NCI-H510A (cell line): ENCODE results near the gene TPCN1.

Experiments used
- DNase-seq: peaks from one replicate; lab custom pipeline; 2025; lab: John Stamatoyannopoulos, UW

The TPCN1 gene

DNA sequence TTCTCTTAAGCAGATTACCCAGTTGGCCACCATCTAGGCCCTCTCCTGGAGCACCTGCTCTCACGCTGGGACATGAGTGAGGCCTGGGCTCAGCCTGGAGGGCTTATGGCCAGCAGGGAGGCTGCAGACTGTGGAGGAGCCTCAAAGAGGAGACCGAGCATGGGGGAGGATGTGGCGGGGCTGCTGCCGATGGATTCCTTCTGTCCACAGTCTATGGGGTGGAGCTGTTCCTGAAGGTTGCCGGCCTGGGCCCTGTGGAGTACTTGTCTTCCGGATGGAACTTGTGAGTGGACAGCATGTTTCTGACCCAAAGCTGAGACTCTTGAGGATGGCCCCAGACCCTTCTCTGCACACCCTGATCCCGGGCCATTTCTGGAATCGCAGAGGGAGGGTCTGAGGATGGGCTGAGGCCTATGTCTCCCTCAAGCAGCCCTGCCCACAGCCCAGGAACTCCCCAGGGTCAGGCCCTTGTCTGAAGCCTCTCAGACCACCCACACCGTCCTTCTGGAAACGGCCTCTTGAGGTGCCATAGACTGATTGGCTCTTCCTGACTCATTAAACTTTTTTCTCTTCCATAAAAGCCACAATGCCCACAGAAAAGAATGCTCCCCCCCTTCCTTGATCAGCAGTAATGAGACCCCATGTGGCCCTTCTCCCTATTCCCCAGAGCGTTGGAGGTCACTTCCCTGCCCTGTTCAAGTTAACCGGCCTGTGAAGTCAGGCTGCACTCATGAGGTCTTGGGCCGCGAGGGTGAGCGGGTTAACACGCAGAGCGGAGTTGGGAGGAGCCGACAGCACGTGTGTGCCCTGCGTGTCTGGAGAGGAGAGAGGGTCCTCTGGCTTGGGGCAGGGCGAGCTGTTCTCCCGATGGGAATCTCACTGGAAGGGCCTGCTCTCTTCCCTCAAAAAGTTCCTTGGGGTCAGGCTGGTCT is 64.7 kb downstream of the TPCN1 start:
- no peak for DNase-seq

DNA sequence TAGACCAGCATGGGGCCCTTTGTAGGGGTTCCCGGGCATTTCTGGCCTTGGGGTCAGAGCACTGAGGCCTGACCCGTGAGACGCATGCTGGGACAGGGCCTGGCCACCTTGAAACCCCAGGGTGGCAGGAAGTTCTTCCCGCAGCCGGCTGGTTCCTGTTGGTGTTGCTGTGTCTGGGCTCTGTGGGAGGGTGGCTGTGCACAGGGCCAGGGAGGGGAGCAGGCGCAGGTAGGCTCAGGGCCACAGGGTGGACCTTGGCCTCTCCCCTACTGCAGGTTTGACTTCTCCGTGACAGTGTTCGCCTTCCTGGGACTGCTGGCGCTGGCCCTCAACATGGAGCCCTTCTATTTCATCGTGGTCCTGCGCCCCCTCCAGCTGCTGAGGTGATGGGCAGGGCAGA is 65.4 kb downstream of the TPCN1 start:
- no peak for DNase-seq

DNA sequence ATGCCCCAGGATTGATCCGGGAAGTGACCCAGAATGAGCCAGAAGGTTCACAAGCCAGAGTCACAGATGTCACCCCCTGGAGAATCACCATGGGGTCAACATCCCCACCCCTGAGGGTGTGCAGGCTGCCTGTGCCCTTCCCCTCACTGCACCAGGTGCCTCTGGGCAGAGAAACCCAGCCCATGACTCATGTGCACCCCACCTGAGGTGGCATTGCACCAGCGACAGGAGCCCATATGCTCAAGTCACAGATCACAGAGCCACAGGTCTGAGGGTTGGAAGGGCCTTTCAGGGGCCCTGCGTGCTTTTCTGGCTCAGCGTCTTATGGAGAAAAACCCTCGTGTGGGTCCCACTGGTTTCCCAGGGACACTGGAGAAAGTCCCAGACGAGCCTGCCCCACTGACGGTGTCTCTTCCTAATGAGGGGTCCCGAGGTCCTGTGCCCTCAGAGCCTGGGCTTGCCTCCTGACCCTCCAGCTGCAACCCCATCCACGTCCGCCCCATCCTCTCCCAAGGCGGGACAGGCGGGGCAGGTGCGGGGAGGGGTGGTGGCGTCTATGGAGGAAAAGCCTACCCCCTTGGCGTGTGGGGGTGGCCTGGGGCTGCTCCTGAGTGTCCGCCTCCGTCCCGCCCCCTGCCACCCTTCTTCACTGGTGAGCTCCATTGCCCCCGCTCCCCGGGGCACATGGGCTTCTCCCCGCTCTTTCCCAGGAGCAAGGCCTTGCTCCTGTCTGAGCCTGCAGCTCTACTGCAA is 66.1 kb downstream of the TPCN1 start:
- DNase-seq: no peak

DNA sequence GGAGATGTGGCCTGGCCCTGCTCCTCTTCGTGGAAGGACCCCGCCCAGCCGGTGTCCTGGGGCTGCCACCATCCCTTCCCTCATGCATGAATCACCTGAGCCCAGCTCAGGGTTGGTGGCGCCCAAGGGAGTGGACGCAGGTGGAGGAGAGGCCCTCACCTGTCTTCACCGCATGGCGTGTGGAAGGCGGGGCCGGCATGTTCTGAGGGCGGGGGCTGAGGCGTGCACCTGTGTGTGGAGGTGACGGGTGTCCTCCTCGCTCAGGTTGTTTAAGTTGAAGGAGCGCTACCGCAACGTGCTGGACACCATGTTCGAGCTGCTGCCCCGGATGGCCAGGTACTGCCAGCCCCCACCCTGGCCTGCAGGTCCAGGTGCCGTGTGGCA is 66.6 kb downstream of the TPCN1 start:
- DNase-seq: no peak

DNA sequence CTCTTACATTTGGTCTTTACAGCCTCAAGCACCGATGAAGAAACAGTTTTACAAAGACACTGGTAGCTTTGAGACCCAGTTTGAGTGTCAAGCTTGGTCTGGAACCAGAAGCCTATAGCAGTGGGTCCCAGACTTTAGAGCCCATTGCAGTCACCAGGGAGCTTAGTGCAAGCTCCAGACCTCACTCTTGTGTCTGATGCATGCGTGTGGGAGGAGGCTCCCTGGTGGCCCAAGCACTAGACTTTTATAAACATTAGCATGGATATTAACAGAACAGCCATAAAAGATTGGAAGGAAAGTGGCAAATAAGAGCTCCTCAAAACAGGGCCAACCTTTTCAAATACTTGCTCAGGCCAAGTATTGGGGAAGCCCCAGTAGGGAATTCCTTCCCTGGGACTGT is 68.1 kb downstream of the TPCN1 start:
- no peak for DNase-seq

DNA sequence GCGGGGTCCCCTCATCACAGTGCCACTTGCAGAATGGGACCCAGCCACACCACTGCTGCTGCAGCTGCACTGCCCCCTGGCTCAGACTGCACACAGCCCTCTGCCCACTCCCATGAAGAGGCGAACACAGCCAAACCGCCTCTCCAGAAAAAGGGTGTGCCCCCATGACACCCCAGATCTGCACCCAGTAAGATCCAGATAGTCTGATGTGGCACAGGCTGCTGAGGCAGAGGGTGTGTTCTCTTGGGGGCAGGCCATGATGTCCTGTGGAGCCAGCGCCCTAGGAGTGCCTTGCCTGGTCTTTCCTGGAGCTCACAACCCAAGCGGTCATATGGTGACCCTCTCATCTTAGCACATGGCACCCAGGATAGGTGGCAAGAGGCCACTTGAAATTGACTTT is 69.2 kb downstream of the TPCN1 start:
- DNase-seq: no peak

DNA sequence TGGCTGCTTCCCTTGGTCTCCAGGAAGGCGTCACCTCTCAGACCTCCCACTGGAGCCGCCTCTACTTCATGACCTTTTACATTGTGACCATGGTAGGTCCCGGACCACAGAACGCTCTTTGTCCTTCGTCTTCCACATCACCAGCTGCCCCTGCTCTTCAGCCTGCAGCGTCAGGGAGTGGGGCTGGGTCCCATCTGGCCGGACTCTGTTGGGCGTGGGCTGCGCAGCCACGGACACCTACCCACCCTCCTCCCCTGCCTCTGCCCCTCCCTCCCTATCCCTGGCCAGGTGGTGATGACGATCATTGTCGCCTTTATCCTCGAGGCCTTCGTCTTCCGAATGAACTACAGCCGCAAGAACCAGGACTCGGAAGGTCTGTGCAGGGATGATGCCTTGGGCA is 70.3 kb downstream of the TPCN1 start:
- no peak for DNase-seq

DNA sequence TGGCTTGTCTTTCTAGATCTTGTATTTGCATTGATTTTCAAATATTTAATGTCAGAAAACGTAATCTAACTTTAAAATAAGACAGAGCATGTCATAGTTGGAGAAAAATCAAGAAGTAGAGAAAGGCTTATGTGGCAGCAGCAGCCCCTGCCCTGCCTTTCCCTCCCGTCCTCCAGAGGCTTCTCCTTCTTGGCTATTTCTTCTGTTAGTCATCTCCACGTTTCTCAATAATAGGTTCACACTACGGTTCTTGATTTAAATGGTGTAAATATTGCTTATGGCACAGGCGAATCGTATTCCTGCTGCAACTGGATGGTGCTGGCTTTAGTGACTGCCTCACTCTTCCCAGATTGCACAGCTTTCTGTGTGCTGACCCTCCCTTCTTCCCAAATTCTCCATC is 70.8 kb downstream of the TPCN1 start:
- DNase-seq: no peak

DNA sequence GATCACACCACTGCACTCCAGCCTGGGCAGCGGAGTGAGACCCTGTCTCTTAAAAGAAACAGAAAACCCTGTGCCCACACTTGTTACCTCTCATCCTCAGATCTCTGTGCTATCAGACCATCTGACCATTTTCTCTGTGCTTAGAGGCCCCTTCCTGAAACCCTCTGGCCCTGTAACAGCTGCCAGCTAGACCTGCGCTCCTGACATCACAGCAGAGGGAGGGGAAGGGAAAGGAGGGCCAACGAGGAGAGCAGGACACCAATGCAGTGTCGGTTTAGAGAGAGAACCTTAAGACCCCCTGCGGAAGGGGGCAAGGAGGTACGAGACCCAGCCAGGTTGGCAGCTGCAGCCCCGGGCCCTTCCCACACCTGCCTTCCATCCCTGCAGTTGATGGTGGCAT is 71.3 kb downstream of the TPCN1 start:
- no peak for DNase-seq

DNA sequence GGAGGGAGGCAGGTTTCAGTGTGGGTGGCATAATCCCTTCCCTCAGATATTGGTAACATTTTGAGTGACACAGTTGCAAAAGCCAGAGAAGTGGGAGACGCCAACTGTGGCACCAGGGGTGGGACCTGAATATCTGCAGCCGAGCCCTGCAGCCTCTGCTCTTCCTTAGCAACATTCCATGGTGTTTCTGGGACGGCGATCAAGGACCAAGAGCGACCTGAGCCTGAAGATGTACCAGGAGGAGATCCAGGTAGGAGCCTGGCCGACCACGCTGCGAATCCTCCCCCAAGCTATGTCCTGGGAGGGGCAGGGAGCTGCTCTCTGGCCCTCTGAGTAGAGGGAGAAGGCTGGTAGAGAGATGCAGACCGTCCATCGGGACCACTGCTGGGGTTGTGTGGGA is 71.8 kb downstream of the TPCN1 start:
- no peak for DNase-seq

DNA sequence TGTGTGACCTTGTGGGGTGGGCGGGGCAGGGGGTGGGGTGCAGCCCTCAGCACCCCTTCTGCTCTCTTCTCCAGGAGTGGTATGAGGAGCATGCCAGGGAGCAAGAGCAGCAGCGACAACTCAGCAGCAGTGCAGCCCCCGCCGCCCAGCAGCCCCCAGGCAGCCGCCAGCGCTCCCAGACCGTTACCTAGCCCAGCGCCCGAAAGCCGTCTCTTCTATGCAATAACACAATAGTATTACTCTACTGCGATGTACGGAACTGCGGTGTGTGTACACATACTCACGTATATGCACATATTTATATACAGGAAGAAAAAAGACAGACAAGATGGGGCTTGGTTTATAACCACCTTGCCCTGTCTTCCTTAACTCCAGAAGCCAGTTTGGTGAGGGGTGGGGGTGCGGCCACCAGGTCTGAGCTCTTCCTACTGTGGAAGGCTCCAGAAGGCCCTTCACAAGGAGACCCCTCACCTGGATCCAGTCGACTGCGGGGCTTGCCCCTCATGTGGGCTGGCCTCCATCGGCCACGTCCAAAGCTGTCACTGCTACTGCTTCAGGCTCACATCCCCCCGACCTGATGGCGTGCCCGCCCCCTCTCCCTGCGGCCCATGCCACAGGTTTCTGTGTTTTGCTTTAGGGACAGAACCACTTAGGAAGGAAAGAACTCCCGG is 74.8 kb downstream of the TPCN1 start:
- no peak for DNase-seq

DNA sequence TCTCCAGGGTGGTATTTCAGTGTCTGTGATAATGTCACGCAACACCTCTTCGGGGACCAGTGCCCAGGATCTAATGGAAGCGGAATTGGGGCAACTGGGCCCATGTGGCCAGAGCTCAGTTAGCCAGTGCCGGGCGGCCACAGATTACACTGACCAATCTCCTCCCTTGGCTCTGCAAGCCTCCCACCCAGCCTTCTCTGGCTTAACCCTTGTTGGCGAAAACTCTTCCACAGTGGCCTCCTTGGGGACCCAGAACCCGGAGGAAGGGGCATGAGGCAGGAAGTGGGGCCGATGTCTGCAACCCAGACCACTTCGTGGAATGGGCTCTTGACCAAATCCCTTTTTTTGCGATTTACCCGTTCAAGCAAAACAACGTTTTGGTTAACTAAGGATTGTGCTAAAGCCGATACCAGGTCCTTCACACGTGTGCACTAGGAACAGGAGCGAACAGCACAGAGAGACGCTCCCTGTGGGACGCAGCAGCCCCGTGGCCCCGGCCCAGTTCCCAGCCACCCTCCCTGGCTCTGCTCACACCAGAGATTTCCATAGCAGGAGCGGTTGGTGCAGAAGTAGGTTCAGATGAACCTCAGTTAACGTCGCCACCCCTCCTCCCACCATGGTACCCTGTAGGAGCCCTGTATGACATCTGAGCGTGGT is 75.4 kb downstream of the TPCN1 start:
- DNase-seq: no peak

DNA sequence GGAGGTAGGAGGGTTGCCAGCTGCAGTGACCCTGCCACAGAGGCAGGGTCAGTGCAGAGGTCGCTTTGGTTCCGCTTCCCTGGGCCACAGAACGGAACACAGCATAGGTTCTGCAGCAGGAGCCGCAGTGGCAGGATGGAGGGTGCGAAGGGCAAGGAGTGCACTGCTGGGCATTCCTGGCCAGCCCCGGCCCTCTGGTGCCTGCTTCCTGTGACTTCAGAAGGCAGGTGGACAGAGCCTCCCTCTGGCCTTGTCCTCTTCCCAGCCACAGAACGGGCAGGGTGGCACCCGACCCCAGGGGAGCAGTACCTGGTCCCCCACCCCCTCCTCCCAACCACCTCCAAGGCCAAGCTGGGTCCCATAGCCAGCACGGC is 75.9 kb downstream of the TPCN1 start:
- no peak for DNase-seq

DNA sequence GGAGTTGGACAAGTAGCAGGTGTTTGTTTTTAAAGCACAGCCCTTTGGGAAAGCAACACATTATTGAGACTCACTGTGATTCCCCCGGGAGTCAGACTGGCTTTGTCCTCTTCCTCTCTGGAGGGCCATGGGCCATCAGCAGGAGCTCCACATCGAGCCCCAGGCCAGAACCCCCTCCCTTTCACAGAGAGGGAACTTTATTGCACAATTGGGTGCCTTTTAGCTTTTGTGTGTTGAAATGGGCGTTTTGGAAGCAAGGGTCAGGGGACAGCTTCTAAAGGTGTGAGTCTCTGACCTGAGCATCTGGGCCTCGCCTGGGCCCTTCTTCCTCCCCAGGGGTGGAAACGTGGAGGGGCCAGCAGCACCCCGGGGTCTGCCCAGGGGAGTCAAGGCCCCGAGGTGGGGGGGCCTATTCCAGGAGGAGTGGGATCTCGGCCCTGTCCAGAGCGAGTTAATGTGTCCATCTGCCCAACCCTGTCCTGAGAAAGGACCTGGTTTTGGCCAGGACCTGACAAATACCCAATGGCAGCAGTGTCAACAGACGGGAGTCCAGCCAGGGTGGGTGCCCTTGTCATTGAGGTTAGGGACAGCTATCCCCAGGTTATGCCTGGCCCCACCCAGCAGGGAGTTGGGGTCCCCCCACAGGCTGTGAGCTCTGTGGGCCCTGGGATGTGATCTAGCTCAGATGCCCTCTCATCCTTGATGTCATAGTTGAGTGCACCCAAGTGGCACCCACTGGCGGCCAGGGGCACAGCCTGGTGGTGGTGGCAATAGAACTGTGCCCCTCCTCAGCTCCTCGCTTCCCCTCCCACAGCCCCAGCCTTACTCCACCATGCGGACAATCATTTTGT is 76.6 kb downstream of the TPCN1 start:
- no peak for DNase-seq

DNA sequence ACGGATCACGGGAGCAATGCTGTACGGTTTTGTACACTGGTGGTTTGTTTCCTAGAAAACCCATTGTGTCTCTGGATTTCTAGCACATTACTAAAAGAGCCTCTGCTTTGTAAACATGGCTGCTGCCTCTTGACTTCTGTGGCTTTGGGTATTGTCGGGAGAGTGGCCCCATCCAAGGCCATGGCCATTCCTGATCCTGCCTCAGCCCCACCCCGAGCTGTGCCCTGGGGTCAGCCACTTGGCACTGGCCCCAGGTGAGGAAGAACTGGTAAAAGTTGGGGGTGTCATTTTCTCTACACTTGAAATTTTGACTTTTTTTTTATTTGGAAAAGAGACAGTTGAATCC is 77.2 kb downstream of the TPCN1 start:
- no peak for DNase-seq

DNA sequence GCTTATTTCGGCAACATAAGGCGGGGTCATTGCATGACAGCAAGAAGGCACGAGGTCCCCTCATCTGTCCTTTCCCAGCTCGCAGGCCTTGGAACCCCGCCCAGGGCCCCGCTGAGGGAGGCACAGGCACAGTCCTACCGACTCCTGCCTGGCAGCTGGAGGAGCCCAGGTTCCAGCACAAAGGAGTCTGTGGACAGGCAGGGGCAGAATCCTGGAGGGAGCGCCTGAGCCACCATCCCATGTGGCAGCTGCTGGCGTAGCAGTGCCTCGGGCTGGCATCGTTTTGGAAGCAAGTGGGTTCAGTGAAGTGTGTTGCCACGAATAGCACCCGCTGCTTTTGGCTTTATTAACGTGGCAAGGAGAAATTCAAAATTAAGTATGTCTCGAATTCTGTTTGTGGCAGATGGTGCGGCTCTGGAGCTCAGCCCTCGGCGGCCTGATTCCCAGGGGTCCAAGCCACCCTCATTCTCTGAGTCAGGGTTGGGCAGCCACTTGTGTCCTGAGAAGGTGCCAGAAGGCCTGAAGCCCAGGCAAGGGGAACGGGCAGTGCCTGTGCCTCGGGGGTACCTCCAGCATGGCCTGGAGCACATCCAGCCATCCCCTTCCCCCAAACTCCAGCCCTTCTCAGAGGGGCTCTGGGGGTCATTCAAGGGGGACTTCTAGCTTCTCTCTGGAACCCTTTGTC is 77.7 kb downstream of the TPCN1 start:
- DNase-seq: no peak

DNA sequence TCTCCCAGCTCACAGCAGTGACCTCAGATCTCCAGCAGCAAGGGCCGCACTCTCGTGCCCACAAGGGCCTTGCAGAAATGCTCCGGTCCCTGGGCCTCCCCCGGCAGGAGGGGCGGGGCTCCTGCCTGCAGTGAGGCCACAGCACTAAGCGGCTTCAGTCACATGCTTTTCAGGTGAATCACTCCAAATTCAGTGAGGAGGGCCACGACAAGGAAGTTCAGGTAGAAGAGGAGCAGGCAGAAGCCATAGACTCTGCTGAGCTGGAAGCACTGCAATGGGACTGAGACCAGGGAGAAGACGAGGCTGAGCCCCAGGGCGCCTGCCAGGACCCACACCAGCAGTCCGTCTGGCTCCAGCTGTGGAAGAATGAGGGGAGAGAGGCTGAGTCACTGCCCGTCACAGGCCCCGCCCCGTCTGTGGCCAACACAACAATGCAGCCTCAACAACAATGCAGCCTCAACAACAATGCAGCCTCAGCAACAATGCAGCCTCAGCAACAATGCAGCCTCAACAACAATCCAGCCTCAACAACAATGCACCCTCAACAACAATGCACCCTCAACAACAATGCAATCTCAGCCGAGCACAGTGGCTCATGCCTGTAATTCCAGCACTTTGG is 78.5 kb downstream of the TPCN1 start:
- DNase-seq: no peak

DNA sequence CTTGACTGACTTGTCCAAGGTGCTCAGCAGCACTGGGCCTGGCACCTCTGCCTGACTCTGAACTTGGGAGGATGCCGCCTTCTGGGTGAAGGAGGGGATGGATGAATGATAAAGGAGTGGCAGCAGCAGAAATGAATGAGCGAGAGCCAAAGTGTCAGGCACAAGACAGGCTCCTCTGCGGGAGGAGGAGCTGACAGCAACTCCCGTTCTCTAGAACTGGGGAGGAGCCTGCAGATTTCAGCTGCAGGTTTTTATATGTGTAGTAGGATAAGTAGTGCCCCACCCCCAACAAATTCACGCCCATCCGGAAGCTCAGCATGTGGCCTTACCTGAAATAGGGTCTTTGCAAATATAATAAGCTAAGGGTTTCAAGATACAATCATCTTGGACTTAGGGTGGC is 80.5 kb downstream of the TPCN1 start:
- no peak for DNase-seq

DNA sequence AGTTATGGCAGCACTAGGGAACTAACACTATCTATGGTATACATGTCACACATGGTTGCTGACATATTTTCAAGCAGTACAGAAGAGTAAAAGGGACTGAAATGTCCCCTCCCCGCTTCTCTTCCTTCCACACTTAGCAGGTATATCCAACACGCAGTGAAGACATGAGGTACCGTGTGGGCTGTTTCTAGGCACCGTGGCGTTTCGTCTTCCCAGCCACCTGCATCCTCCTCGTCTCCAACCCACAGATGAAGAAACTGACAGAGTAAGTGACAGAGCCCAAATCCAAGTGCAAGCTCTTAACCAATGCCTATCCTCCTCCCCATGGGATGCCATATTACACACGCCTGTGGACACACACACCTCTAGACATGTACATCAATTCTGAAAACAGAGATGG is 81.2 kb downstream of the TPCN1 start:
- no peak for DNase-seq

DNA sequence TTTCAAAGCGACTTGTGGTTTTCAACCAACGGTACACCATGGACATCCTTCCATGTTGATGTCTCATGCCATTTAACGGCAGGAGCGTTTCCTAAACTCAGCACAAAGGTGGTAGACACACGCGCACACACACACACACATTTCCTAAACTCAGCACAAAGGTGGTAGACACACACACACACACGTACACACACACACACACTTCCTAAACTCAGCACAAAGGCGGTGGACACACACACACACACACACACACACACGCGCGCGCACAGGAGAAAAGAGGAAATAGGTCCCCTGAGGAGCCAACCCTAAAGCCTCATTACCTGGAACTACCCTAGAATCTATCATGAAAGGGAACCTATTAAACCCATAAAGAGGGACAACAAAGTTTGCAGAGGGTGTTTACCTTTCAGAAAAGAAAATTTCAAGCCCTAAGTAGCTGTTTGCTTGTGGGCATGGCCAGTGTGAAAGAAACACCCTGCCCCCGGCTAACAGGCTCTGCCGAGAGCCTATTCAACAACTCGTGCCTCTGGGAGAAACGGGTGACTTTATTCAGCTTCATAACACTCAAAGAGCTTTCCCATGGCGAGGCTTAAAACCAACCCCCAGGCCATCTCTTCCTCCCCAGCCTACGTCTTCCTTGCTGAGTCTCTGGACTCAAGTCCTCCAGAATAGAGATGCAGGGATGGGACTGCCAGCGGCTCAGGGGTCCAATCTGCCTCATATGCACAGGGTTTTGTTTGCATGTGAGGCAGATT is 81.8 kb downstream of the TPCN1 start:
- no peak for DNase-seq
